Activated T-cell treated with anti-CD3 and anti-CD28 coated beads, Interleukin-2, amount 50 U/mL, for 48 hours (primary cell): ENCODE data around the gene CTRL.

Experiments
- DNase-seq, 2 experiments: peaks; one replicate each; pipeline ENCODE4 v3.0.0-alpha.2; 2020

CTRL gene

GRCh38 chr16:67962135-67962534 is 30.5 kb upstream of the CTRL start:
- DNase-seq = no peak

- no peak for DNase-seq
Measured at GRCh38 chr16:67961551-67961957, 29.9 kb upstream of the CTRL start.

- no peak for DNase-seq
Measured at GRCh38 chr16:67959536-67960329, 28.1 kb upstream of the CTRL start.

- no peak for DNase-seq
Measured at GRCh38 chr16:67957622-67958021, 26.0 kb upstream of the CTRL start.

- DNase-seq = no peak
Measured at GRCh38 chr16:67954421-67955196, 22.9 kb upstream of the CTRL start.

GRCh38 chr16:67953641-67954375 is 22.1 kb upstream of the CTRL start:
- no peak for DNase-seq

- no peak for DNase-seq
Measured at GRCh38 chr16:67951485-67951884, 19.8 kb upstream of the CTRL start.

- DNase-seq = no peak
Measured at GRCh38 chr16:67950335-67950843, 18.7 kb upstream of the CTRL start.

- no peak for DNase-seq
Measured at GRCh38 chr16:67949645-67950044, 18.0 kb upstream of the CTRL start.

GRCh38 chr16:67948015-67948414 is 16.4 kb upstream of the CTRL start:
- DNase-seq = no peak

- DNase-seq = no peak
Measured at GRCh38 chr16:67946966-67947558, 15.4 kb upstream of the CTRL start.

- DNase-seq = no peak
Measured at GRCh38 chr16:67946128-67946569, 14.5 kb upstream of the CTRL start.

- DNase-seq = no peak
Measured at GRCh38 chr16:67945392-67945933, 13.8 kb upstream of the CTRL start.

- DNase-seq = no peak
Measured at GRCh38 chr16:67944690-67945391, 13.2 kb upstream of the CTRL start.

GRCh38 chr16:67943619-67944504 is 12.2 kb upstream of the CTRL start, which contains the start of gene LCAT:
TSS of gene LCAT (minus strand) at chr16:67944120. CDS start at chr16:67944101, 19 bp downstream.
- DNase-seq = no peak

GRCh38 chr16:67943256-67943618 is 11.6 kb upstream of the CTRL start:
- DNase-seq = no peak

- DNase-seq = no peak
Measured at GRCh38 chr16:67942510-67943255, 11.0 kb upstream of the CTRL start.

- DNase-seq = peak; percentile 60 to 65
Measured at GRCh38 chr16:67942200-67942509, 10.5 kb upstream of the CTRL start.

- no peak for DNase-seq
Measured at GRCh38 chr16:67941469-67942199, 10.0 kb upstream of the CTRL start.
